HG02759 (cell line): ENCODE results near the gene GNRHR.
"Not testable (repeated sequence)": the region's sequence is repeated elsewhere in the genome, so short reads cannot be mapped to it uniquely, and the experiment has no call there.

ENCODE experiments used
- ATAC-seq: cut with Tn5 transposase; IDR thresholded peaks from one replicate; pipeline ENCODE4 v1.9.1; 2021; ENCODE audit warnings: mild to moderate bottlenecking, moderate library complexity; ENCODE audit not compliant: unreplicated experiment

GNRHR gene

GRCh38 chr4:67754288-67754687 lies at the start of gene GNRHR:
TSS of gene GNRHR (minus strand) at chr4:67754388. CDS start at chr4:67754335, 53 bp downstream.
- no peak for ATAC-seq

- ATAC-seq, result no peak
Observed at GRCh38 chr4:67796810-67797209, 42.6 kb upstream of the GNRHR start.

GRCh38 chr4:67790721-67791120 lies 36.5 kb upstream of the GNRHR start:
- ATAC-seq, result no peak

- ATAC-seq, result no peak
Observed at GRCh38 chr4:67787311-67787710, 33.1 kb upstream of the GNRHR start.

GRCh38 chr4:67785528-67785927 lies 31.3 kb upstream of the GNRHR start:
- no peak for ATAC-seq

GRCh38 chr4:67779631-67780030 lies 25.4 kb upstream of the GNRHR start:
- ATAC-seq, result no peak

- ATAC-seq, result no peak
Observed at GRCh38 chr4:67776746-67777145, 22.6 kb upstream of the GNRHR start.

GRCh38 chr4:67770422-67770821 lies 16.2 kb upstream of the GNRHR start:
- no peak for ATAC-seq

GRCh38 chr4:67765928-67766327 lies 11.7 kb upstream of the GNRHR start:
- ATAC-seq, result no peak

- ATAC-seq, result no peak
Observed at GRCh38 chr4:67765401-67765800, 11.2 kb upstream of the GNRHR start.

GRCh38 chr4:67764183-67764582 lies 10.0 kb upstream of the GNRHR start:
- ATAC-seq, result no peak

GRCh38 chr4:67762086-67762485 lies 7.9 kb upstream of the GNRHR start:
- ATAC-seq, result peak; percentile 99

GRCh38 chr4:67756991-67757390 lies 2.8 kb upstream of the GNRHR start:
- ATAC-seq, result not testable (repeated sequence)

GRCh38 chr4:67755974-67756373 lies 1.8 kb upstream of the GNRHR start:
- no peak for ATAC-seq

- ATAC-seq, result no peak
Observed at GRCh38 chr4:67751260-67751659, 2.9 kb downstream of the GNRHR start.

GRCh38 chr4:67750691-67751090 lies 3.5 kb downstream of the GNRHR start:
- ATAC-seq, result no peak

GRCh38 chr4:67749286-67749685 lies 4.9 kb downstream of the GNRHR start:
- ATAC-seq, result no peak

- ATAC-seq, result peak; percentile 56
Observed at GRCh38 chr4:67746797-67747495, 7.2 kb downstream of the GNRHR start.

GRCh38 chr4:67744561-67745283 lies 9.5 kb downstream of the GNRHR start:
- no peak for ATAC-seq

GRCh38 chr4:67743194-67743593 lies 11.0 kb downstream of the GNRHR start:
- ATAC-seq, result no peak

GRCh38 chr4:67736262-67736661 lies 17.9 kb downstream of the GNRHR start:
- ATAC-seq, result no peak

GRCh38 chr4:67735325-67735724 lies 18.9 kb downstream of the GNRHR start:
- ATAC-seq, result no peak
